GM15510 (cell line): ENCODE results near the gene DLST.

Source experiments
- POLR2A ChIP-seq: IDR thresholded peaks from 3 replicates; pipeline ENCODE4 v1.6.1; 2011; ENCODE audit warnings: borderline replicate concordance; ENCODE audit not compliant: insufficient read length; ENCODE audit errors: extremely low read depth

DLST gene

DNA sequence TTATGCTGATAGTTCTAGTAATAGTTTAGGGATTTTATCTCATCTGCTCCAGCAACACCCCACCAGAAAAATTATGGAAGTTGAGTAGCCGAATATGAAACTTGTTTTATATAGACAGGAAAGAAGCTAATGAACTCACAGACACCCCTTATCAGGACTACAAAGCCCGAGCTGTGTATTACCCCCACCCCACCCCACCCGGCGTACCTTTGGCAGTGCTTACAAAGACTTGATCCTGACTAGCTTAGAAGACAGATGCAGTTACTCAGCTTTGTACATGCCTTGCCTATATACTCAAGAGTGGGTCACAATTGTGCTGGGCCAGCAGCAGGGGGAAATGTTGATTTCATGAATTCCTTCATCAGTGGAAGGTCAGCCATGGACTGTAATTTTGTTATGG, 28.1 kb upstream of the DLST start:
- no peak for TF ChIP-seq POLR2A

DNA sequence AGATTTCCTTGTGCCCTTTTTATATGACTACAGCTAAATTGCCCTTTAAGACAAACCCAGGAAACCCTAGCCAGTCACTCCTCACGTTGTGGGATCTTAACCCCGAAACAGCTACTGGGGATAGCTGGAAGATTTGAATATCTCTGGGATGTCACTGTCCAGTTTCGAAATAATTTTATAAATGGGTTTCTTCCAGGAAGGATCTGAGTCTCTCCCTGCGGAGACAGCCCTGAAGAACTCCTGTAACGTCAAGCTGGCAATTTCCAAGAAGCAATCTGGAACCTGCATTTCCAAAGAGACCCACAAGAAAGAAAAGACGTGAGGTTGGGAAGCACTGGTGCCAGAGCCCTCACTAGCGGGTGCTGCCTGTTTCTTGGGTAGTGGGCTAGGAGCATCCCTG, 26.7 kb upstream of the DLST start:
- no peak for TF ChIP-seq POLR2A

GRCh38 chr14:74855945-74856344, 25.8 kb upstream of the DLST start:
- no peak for TF ChIP-seq POLR2A

DNA sequence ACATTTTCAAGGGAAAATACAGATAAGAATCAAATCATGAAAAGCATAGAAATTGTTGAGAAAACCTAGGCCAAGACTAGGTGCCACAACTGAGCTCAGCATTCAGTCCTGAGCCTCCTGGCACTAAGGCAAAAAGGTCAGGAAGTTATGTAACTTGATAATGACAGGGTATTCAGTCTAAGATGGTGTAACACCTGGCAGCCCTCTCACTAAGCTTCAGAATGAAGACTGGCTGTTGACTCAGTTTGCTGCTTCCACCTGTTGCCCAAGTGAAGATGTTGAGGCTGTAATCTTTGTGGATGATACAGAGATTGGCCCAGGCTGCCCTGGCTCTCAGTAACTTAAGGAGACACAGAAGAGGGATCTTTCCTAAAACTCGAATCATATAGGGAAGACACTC, 25.4 kb upstream of the DLST start:
- no peak for TF ChIP-seq POLR2A

GRCh38 chr14:74858022-74858421, 23.7 kb upstream of the DLST start:
- TF ChIP-seq POLR2A = no peak

GRCh38 chr14:74859757-74860552, 21.8 kb upstream of the DLST start:
- TF ChIP-seq POLR2A = no peak

- TF ChIP-seq POLR2A = no peak
Observed at GRCh38 chr14:74860899-74861733, 20.6 kb upstream of the DLST start.

- no peak for TF ChIP-seq POLR2A
Observed at GRCh38 chr14:74861734-74862090, 20.0 kb upstream of the DLST start.

GRCh38 chr14:74863274-74863673, 18.4 kb upstream of the DLST start:
- no peak for TF ChIP-seq POLR2A

DNA sequence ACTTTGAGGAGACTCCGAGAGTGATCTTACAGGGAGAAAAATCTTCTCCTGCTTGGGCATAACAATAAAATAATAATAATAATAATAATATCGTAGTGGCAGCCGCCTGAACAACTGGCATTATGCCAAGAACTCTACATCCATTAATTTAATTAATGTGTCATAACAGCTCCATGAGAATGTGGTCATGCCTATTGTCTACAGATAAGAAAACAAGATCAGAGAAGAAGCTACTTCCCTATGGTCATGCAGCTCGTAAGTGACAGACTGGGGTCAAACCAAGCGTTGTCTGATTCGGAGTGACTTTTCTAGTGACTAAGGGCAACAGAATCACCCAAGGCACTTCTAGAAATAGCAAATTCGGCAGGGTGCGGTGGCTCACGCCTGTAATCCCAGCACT, 17.5 kb upstream of the DLST start:
- no peak for TF ChIP-seq POLR2A

DNA sequence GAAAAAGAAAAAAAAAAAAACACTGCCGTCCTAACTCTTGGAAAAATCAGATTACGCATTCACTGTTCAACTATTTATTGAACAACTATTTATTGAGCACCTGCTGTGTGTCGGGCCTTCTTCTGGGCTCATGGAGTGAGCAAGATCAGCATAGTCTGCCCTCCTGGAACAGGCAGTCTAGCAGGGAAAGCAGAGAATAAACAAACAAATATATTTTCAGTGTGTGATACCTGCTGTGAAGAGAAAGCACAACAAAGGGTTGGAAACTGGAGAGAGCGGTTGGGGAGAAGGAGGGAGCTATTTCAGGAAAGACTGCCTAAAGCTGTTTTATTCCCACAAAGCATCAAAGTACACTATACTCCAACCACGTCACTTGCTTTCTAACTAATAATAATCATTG, 16.6 kb upstream of the DLST start:
- TF ChIP-seq POLR2A = no peak

DNA sequence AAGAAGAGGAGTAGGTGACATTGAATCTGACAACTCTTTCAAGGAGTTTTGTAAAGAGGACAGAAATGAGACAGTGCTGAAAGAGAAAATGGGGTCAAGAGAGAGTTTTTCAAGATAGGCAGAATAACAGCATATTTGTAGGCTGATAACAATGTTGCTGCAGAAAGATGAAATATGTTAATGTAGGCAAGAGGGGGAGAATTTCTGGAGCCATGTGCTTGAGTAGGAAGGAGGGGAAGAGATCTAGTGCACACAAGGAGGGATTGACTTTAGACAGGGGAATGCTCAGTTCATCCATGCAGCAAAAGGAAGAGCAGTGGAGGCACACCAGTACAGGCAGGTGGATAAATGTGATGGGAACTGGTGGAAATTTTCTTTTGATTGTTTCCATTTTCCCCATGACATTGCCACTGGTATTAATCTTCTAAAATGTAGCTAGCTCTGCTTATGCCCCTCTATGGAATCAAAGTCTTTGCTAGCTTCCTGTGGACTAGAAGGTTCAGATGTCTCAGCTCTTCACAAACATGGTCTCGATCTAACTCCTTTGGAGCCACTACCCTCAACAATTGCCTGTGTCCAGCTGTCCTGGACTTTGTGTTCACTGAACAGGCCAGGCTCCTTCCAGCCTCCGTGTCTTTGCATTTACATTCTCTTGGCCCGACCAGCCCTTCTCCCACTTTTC, 14.9 kb upstream of the DLST start:
- no peak for TF ChIP-seq POLR2A

DNA sequence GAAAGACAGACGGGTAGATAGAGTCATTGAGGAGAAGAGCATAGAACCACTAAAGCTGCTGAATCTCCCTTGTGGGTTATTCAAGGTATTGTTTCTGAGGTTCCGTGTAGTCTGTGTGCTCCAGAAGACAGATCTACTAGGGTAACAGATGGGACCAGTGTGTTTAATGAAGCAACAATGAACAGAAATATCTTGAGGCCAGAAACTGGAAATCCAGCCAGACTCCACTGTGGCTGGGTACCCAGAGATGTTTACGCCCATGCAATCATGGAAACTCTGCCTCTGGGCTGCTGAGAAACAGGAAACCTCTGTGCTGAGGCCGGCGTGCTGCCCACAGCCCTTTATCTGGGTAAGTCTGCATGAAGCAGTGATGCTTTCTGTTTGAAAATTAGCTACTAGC, 14.0 kb upstream of the DLST start:
- no peak for TF ChIP-seq POLR2A

GRCh38 chr14:74868739-74869138, 13.0 kb upstream of the DLST start:
- no peak for TF ChIP-seq POLR2A

- TF ChIP-seq POLR2A = no peak
Observed at GRCh38 chr14:74871819-74872218, 9.9 kb upstream of the DLST start.

GRCh38 chr14:74875204-74875603, 6.5 kb upstream of the DLST start:
- TF ChIP-seq POLR2A = no peak
